Endothelial cell of hepatic sinusoid (primary cell): ENCODE data around the gene DNAJC5.

Experiments
- in situ Hi-C: cut with HindIII; loops from 2 replicates; pipeline ENCODE4 v1.10.0; 2017; ENCODE audit warnings: low sequenced_read_pairs

DNAJC5 gene

DNA sequence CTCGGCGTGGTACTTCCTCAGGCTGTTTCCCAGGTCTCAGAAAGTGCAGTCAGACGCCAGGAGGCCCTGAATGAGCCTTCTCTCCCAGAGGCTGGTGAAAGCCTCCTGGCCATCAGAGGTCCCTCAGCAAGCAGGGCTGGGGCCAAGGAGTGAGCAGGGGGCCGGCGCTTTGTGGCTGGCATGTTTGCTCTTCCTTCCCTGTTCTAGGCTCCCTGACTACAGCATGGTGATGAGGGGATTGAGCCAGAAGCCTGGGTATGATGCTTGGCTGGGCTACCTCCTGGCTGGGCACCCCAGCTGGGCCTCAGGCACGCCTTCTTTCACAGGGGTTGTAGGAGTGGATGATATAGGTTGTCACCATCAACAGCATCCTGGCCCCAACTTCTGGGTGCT is 11.7 kb upstream of the DNAJC5 start:
- in situ Hi-C loops: loop anchor here (5.0 kb wide), 1 partner anchor 346 kb away; the partner anchor contains the start of gene PTK6

DNA sequence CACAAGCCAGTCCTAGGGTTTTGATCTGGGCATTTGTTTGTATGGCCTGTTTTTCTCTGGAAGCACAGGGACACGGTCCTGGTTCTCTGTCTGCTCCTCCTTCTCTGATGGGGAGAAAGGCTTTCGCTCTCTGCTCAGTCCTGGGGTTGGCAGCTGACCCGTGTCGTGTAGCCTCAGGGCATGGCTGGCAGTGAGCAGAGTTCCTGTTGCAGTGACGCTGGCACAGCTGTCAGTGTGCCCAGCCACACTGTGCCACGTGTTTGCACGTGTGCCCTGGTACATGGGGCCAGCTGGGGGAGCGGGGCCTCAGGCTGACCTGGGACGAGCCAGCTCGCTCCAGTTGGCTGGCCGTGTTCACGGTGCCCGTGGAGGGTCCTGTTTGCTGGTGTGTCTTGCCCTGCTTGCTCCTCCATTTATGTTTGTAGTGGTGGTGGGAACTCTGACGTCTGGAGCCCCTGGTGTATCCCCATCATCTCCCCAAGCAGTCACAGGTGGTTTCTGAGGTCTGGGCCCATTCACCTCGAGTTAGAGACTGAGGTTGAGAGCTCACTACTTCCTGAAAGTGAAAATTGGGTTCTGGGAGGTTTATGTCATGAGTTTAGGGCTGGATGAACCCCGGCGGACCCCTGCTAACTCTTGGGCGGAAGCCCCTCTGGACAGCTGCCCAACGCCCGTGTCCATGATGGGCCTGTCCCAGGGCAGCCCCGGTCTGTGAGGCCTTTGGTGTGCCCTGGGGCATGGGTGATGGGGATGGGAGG is 10.2 kb upstream of the DNAJC5 start:
- in situ Hi-C loops: loop anchor here (5.0 kb wide), 1 partner anchor 347 kb away; the partner anchor contains the start of gene PTK6

DNA sequence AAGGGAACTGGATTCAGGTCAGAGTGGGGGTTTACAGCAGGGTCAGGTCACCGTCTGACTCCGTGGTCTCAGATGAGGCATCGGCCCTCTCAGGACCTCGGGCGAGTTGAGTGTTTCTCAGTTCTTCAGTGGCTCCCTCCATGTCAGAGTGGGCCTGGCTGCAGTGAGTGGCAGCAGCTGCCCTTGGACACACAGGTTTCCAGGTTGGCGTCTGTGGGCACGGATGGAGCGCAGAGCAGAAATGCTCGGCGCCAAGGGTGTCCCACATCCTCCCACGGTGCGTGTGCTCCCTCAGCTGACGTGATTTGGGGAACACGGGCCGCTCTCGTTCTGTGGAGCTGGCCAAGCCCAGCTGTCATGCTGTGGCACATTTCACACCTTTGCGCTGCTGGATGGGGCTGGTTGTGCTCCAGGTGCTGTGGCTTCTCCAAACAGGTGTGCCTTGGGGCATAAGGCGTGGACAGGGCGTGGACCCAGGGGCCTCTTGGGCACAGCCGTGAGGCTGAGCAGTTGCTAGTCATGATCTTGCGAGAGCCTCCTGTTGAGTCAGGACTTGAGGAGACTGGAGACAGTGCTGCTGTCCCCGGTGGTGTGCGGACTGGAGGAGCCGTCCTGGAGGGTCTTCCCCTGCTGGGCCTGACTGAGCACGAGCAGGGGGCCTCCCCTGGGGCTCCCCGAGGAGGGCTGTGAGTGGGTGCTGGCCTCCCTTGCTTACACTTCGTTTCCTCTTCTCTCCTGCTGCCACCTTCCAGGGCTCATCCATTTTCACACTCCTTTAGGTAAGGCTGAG is 9.5 kb upstream of the DNAJC5 start:
- in situ Hi-C loops: no loop called here

DNA sequence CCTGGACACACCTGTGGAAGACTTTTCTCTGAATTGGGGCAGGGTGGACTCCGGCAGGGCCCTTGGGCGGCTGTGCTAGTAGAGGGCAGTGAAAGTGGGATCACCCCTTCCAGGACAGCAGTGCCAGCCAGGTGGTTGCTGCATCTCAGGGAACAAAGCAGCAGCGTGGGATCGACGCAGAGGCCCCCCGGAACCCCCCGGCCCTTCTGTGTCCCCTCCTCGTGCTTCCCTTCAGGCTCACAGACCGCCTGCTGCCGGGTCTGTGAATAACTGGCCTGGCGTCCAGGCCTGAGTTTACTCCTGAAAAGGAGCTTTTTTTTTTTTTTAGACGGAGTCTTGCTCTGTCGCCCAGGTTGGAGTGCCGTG is 8.9 kb upstream of the DNAJC5 start:
- in situ Hi-C loops: no loop called here

DNA sequence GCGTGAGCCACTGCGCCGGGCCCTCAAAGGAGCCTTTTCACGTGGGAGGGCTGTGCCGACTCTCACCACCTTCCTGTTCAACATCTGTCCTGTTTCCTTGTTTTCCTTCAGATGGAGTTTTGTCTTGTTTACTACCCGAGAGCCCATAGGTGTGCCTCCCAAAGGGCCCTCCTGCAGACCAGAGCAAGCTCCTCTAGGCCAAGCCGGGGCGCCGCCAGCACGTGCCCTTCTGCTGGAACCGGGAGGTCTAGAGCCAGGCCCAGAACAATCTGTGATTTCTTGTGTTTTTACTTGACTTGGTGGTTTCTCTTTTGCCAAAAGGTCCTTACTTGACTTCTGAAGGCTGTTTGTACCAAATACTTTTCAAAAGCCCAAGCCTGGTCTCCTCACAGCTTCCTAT is 8.0 kb upstream of the DNAJC5 start:
- in situ Hi-C loops: no loop called here

DNA sequence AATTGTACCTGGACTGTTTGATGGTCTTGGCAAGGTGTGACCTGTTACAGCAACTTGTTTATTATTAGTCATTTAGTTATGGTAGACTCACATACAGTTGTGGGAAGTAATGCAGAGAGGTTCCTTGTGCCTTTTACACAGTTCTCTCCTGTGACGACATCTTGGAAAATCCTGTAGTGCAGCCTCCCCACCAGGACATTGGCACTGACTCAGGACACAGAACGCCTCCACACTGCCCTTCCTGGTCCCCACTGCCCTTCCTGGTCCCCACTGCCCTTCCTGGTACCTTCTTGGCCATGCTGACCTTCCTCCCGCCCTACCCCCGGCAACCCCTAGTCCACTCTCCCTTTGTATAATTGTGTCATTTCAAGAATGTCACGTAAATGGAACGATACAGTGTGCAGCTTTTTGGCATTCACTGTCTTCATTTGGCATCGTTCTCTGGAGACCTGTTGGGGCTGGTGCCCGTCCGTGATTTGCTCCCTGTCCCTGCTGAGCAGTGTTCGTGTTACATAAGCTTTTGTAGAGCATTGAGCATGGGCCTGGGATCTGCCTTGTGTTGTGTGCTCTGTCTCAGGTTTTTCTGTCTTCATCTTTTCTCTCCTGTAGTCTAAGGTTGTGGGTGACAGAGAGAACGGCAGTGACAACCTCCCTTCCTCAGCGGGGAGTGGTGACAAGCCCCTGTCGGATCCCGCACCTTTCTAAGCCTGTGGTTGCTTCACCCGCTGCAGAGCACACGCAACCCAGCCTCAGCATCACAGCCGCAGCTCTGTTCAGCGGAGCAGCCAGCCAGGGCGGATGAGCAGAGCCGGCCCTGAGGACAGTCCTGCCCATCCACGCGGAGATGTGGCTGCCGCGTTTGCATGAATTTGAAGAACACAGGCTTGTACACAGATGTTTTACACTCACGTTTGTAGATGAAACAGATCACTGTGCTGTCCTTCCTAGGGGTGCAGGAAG is 5.4 kb upstream of the DNAJC5 start:
- in situ Hi-C loops: loop anchor here (5.0 kb wide), 1 partner anchor 162 kb away; no protein-coding TSS in a partner anchor

DNA sequence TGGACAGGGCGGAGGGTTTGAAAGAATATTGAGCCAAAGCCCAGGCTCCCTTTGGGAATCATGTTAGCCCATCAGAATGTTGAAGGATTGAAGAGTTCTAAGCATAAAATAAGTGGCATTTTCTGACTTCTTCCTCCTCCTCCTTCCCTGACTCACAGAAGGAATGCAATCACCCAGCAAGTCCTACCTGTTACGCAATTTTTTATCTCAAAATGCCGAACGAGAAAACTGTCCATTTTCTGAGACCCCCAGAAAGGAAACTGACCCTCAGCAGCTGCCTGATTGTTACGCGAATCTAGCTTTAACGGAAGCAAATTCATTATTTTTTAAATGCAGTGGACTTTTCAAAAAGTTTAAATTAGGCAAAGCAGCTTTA is 4.7 kb upstream of the DNAJC5 start:
- in situ Hi-C loops: loop anchor here (5.0 kb wide), 1 partner anchor 163 kb away; no protein-coding TSS in a partner anchor

DNA sequence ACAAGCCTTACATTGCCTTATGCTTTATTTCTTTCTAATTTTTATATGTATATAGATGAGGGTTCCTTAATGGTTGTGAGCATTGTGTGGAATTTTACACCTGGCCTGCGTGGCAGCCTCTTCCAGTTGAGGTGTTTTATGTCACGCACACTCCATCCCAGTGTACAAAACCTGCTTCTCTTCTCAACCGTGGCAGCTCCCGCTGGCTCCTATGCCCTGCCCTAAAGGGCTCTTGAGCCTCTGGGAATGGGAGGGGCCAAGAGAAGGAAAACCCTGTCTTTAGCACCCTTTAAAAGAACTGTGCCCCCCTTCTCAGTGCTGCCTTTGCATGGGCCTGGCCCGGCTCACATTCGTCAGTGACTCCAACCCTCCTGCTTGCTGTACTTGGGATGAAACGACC is 4.3 kb upstream of the DNAJC5 start:
- in situ Hi-C loops: loop anchor here (5.0 kb wide), 1 partner anchor 163 kb away; no protein-coding TSS in a partner anchor

DNA sequence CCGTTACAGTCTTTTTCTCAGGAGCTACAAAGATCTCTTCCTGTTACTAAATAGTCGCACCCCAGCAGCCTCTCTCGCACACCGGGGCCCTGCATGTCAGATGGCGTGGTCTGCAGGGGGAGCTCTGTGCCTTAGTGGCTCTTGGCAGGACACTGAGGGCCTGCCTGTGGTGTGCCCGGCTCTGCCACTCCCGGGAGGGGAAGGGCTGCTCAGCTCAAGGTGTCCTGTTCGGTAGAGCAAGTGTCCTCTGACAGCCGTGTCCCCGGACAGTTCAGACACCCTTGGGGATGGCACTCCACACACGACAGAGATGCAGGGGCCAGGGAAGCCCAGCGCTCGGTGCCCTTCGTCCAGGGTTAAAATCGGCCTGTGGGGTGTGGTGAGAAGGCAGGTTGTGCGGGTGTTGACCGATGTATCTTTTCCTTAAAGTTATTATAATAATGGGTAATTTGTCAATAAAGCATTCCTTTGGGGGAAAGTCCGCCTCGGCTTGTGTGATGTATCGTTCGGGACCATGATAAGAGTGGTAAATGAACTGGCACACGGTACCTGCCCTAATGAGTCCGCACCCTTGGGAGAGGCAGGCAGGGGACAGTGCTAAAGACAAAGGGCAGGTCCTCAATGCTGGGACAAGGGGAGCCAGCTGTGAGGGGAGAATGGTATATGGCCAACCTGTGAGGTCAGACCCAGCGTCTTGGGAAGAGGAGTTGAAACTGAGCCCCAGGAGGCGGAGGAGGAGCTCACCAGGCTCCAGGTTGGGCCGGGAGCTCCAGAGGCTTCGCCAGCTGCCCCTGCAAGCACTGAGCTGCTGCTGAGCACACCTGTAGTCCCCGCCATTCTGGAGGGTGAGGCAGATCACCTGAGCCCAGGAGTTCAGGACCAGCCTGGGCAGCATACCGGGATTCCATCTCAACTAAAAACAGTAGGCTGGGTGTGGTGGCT is 3.6 kb upstream of the DNAJC5 start:
- in situ Hi-C loops: loop anchor here (5.0 kb wide), 1 partner anchor 164 kb away; no protein-coding TSS in a partner anchor

DNA sequence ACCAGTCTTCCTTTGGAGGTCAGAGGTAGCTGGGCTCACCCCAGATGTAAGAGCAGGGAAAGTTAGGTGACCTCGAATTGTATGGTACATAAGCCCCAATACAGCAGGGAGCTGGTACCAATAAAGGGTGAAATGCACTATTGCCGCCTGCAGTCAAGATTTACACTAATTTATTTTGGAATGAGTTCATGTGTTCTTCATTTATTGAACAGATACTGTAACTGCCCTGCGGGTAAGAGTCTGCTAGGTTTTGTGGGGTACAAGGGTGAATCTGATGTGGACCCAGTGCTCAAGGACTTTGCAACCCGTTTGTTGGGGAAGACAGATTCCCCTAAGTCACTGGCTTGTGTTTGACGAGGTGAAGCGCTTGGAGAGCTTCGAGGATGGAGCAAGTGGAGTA is 2.5 kb upstream of the DNAJC5 start:
- in situ Hi-C loops: loop anchor here (5.0 kb wide), 1 partner anchor 165 kb away; no protein-coding TSS in a partner anchor

DNA sequence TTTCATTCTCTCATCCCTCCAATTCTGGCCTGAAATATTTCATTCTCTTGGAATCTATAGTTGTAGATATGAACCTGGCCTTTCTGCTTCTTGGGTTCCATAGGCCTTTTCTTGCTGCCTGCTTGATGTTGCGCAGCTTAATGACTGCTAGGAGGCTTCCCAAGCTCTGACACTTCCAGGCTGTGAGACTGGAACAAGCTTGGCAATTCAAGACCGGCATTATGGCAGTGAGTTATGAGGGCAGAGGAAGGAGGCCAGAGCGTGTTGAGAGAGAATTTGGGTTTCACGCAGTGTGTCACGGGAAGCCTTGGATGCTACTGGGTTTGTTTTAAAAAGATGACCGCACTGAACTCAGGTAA is 948 bp upstream of the DNAJC5 start:
- in situ Hi-C loops: loop anchor here (5.0 kb wide), 1 partner anchor 167 kb away; no protein-coding TSS in a partner anchor

DNA sequence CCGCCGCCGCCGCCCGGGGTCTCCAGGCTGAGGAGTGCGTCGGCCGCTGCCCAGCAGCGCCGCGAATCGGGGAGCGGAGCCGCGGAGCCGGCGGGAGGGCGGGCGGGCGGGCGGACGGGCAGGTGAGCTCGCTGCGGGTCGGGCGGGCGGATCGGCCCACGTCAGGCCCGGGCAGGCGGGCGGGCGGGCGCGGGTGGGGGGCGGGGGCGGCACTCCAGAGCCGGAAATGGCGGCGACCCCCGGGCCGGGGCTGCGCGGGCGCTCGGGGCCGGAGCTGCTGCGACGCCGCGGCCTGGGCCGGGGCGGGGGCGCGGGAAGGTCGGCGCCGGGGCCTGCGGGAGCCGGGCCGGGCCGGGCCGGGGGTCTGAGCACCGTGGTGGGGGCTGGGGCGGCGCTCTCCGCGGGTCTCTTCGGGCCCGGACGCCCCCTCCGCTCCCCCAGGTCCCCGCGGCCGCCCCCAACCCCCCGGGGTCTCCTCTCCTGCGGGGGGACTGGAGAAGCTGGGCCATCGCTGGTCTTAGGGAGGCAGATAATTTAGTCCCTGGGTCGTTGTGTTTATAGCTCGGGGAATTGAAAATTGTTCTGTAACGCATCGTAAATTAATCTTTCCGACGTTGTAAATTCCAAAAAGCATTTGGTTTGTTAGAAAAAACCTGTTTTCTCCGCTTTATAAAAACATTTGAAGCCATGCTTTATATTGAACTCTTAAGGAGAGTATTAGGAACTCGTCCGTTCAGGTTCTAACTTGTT is 451 bp downstream of the DNAJC5 start:
- in situ Hi-C loops: loop anchor here (5.0 kb wide), 1 partner anchor 47 kb away; no protein-coding TSS in a partner anchor

DNA sequence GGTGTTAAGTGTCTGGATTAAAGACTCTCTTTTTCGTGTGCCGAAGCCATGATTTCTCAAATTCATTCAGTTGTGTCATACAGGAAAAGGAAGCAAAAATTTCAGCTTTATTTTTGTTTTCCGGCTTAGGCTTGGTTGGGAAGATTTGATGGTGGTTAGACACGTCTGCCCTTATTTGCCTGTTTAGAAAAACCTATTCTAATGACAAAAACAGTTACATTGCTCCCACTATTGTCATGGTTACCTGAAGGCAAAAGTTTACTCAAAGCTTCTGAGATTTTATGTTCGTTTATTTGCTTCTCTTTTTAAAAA is 982 bp downstream of the DNAJC5 start:
- in situ Hi-C loops: loop anchor here (5.0 kb wide), 1 partner anchor 46 kb away; no protein-coding TSS in a partner anchor

DNA sequence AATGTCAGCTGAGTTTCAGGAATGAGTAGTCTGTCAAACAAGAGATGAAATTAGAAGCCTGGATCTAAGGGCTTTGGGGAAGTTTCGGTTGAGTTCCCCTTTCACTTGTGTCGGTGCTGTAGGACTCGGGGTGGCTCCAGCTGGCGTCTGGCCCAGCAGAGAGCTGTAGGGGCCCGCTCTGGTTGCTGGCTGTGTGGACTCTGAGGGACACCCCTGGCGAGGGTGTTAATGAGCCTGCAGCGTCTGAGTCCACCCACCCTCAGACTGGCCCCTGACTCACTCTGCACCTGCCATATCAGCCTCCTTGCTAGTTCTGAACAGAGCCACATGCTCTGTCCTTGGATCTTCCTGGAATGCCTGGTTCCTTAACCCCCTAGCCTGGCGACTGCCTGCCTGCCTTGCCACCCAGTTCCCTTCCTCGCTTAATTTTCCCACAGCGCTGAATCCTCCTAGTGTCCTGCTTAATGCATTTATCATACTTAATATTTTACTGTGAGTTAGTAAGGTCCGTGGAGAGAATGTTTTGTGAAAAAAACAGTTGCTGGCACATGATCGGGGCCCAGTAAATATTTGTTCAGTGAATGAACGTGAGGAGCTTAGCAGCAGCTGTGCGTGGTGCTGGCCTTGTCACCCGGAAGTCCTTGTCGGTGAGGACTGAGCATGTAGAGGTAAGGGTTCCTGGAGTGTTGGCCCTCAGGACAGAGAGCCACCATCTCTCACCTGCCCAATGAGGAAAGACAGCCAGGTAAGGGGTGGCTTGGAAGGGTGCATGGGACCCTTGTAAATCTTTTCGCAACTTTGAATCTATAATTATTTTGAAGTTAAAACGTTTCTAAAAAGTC is 1.6 kb downstream of the DNAJC5 start:
- in situ Hi-C loops: loop anchor here (5.0 kb wide), 1 partner anchor 46 kb away; no protein-coding TSS in a partner anchor

DNA sequence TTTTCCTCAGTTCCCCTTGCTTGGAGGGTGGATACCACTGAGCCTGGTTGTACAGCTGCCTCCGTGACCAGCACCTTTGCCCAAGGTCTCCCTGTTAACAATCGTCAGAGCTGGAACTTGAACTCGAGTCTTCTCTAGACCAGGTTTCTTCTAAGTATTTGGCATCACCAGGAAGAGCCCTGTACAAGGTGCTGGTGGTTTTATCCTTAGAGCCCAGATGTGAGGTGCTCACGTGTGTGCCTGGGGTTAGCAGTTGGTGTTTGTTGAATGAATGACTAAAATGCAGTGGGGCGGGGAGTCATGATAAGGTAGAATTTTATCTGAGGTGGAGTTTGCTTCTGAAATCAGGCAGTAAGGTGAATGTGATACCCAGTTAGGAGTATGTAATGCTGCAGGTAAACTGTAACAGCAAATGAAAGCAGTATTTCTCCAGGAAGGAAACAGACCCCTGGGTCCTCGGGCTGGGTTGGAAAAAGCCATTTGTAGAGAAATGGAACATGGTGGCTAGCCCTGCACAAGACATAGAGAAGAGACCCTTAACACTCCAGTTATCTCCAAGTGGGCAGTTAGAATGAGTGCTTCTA is 3.1 kb downstream of the DNAJC5 start:
- in situ Hi-C loops: loop anchor here (5.0 kb wide), 1 partner anchor 44 kb away; no protein-coding TSS in a partner anchor

DNA sequence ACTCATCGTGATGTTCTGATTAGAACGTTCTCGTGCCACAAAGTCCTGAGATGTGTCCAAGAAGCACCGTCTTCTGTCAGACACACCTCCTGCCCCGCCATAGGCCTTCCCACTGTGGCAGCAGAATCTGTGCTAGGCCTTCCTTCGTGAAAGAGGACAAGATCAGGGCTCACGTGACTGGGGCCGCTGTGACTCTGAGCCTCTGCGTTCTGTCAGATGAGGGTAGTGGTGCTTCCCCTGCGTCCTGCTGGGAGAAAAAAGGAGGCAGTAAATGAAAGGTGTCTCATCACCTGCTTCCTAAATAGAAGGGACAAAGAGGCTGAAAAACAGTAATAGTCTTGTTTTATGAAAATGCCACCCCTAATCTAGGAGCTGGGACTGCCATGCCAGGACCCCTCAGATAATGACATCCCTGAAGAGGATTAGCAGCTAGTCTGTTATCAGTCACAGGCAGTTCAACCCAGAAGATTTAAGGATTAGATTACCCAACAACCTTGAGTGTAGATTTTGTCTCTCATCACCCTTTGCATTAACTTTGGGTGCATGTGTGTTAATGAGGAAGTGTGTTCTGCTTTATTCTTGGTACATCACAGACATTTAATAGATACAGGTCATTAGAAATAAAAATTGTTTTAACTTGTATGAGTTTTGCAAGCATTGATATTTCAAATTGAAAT is 4.1 kb downstream of the DNAJC5 start:
- in situ Hi-C loops: loop anchor here (5.0 kb wide), 1 partner anchor 43 kb away; no protein-coding TSS in a partner anchor

DNA sequence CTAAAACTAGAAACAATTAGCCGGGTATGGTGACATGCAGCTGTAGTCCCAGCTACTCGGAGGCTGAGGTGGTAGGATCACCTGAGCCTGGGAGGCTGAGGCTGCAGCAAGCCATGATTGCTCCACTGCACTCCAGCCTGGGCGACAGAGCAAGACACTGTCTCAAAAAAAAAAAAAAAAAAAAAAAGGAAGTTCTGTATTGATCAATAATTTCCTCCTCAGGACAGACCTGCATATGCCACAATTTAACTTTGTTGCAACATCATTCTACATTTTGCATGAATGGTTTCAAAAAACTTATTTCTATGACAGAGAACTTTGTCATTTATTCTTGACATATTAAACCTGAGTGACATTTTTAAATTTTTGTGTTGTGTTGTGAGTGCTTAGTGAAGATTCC is 5.5 kb downstream of the DNAJC5 start:
- in situ Hi-C loops: no loop called here
